Head of caudate nucleus (tissue), 42 donors: ENCODE results near the gene ARHGAP1.
A peak's percentile ranks its signal among the peaks of the same experiment; 100 is the strongest.

ENCODE experiments used
- DNase-seq, 42 donors: peaks; one replicate each; pipeline versions ENCODE4 v3.0.0 to v3.0.0-alpha.2; 2020 to 2021; ENCODE audit warnings: mixed read lengths in 7 of 42
- intact Hi-C: fragments of 100-400 bp; cut with DNase I; formaldehyde crosslinking; loops from one replicate; pipeline ENCODE4 v1.15.0; 2022

Gene ARHGAP1

GRCh38 chr11:46697723-46698122, 2.7 kb downstream of the ARHGAP1 start:
- no peak for DNase-seq
- intact Hi-C loops: no loop called here

- intact Hi-C loops: no loop called here
- DNase-seq: peak in 40 of 42 donors; percentile 33 to 84 (median 70)
These were observed 3.1 kb downstream of the ARHGAP1 start for GRCh38 chr11:46697303-46697702.

GRCh38 chr11:46696212-46696558, 4.2 kb downstream of the ARHGAP1 start:
- intact Hi-C loops: no loop called here

GRCh38 chr11:46695345-46696211, 4.8 kb downstream of the ARHGAP1 start:
- intact Hi-C loops: no loop called here
- no peak for DNase-seq

More at GRCh38 chr11:46696212-46696558, 4.2 kb downstream of the ARHGAP1 start:
- peak; percentile 88 to 99 (median 96) for DNase-seq

- intact Hi-C loops: no loop called here
- DNase-seq: peak in 4 of 42 donors; percentile 29 to 61 (median 40)
These were observed 5.8 kb downstream of the ARHGAP1 start for GRCh38 chr11:46694607-46695006.

GRCh38 chr11:46694072-46694471, 6.3 kb downstream of the ARHGAP1 start:
- DNase-seq: no peak
- intact Hi-C loops: no loop called here

- peak in 6 of 42 donors; percentile 31 to 65 (median 49) for DNase-seq
- intact Hi-C loops: no loop called here
These were observed 6.8 kb downstream of the ARHGAP1 start for GRCh38 chr11:46693597-46694012.

- intact Hi-C loops: no loop called here
- no peak for DNase-seq
These were observed 8.0 kb downstream of the ARHGAP1 start for GRCh38 chr11:46692450-46692849.

- DNase-seq: no peak
These were observed 9.7 kb downstream of the ARHGAP1 start for GRCh38 chr11:46690702-46691101.

GRCh38 chr11:46686886-46687795, 13.3 kb downstream of the ARHGAP1 start:
- intact Hi-C loops: no loop called here
- peak in 21 of 42 donors; percentile 33 to 83 (median 54) for DNase-seq

More at GRCh38 chr11:46690702-46691101, 9.7 kb downstream of the ARHGAP1 start:
- intact Hi-C loops: no loop called here

GRCh38 chr11:46684367-46684766, 16.1 kb downstream of the ARHGAP1 start:
- DNase-seq: no peak
- intact Hi-C loops: no loop called here

- no peak for DNase-seq
These were observed 17.4 kb downstream of the ARHGAP1 start for GRCh38 chr11:46682773-46683752.

GRCh38 chr11:46681814-46682213, 18.6 kb downstream of the ARHGAP1 start:
- no peak for DNase-seq
- intact Hi-C loops: no loop called here

More at GRCh38 chr11:46682773-46683752, 17.4 kb downstream of the ARHGAP1 start:
- intact Hi-C loops: no loop called here

GRCh38 chr11:46680815-46681214, 19.6 kb downstream of the ARHGAP1 start:
- intact Hi-C loops: no loop called here
- no peak for DNase-seq

GRCh38 chr11:46680164-46680760, 20.2 kb downstream of the ARHGAP1 start:
- no peak for DNase-seq
- intact Hi-C loops: no loop called here

- DNase-seq: no peak
- intact Hi-C loops: no loop called here
These were observed 20.9 kb downstream of the ARHGAP1 start for GRCh38 chr11:46679241-46680163.

- intact Hi-C loops: no loop called here
These were observed 21.7 kb downstream of the ARHGAP1 start for GRCh38 chr11:46678741-46679130.

More at GRCh38 chr11:46678741-46679130, 21.7 kb downstream of the ARHGAP1 start:
- no peak for DNase-seq
